Transverse colon (tissue), 4 donors: Measurements from ENCODE around the gene MYB. TPM values are rescaled to one million over a fixed set of nuclear protein-coding genes. Genes with fewer than 3 reads are reported as not detected.

Source experiments
- DNase-seq: peaks from one replicate; pipeline ENCODE4 v3.0.0-alpha.2; 2019
- H3K27ac ChIP-seq, 4 donors: fragments of 200-600 bp; sonication (generic); 2 replicates each; pipeline ENCODE4 v1.5.1; 2016 to 2018; ENCODE audit warnings: inconsistent platforms in 4 of 4
- H3K27me3 ChIP-seq: fragments of 200-600 bp; sonication (generic); 2 replicates; pipeline ENCODE4 v1.5.1; 2017; ENCODE audit warnings: inconsistent platforms
- H3K36me3 ChIP-seq, 4 donors: fragments of 200-600 bp; sonication (generic); 2 replicates each; pipeline ENCODE4 v1.5.1; 2017 to 2019; ENCODE audit warnings: inconsistent platforms in 4 of 4
- H3K4me1 ChIP-seq, 4 donors: fragments of 200-600 bp; sonication (generic); 2 replicates each; pipeline ENCODE4 v1.5.1; 2017 to 2020; ENCODE audit warnings: inconsistent platforms in 4 of 4
- H3K4me3 ChIP-seq, 4 donors: fragments of 200-600 bp; sonication (generic); 1 replicate in 1 of 4; 2 replicates in 3 of 4; pipeline versions ENCODE4 v1.5.1 to v1.6.1; 2017 to 2019; ENCODE audit warnings: inconsistent platforms in 4 of 4
- H3K9me3 ChIP-seq, 2 donors: fragments of 200-600 bp; sonication (generic); 2 replicates each; pipeline ENCODE4 v1.5.1; 2017 to 2019; ENCODE audit warnings: inconsistent platforms in 2 of 2
- CTCF ChIP-seq, 5 experiments: fragments of 200-600 bp in 3 of 5; fragments of 450-650 bp in 2 of 5; sonication (generic) in 3 of 5; IDR thresholded peaks; 1 replicate in 2 of 5; 2 replicates in 3 of 5; pipeline ENCODE4 v1.5.1; 2016 to 2017; ENCODE audit warnings: antibody characterized with exemption in 5 of 5, inconsistent platforms in 3 of 5, mild to moderate bottlenecking in 2 of 5, moderate library complexity in 1 of 5
- EP300 ChIP-seq: sonication (generic); formaldehyde crosslinking; IDR thresholded peaks from one replicate; pipeline ENCODE4 v1.6.1; 2017; ENCODE audit warnings: antibody characterized with exemption, low read depth
- POLR2A ChIP-seq: fragments of 450-650 bp; IDR thresholded peaks from one replicate; pipeline ENCODE4 v1.6.1; 2016; ENCODE audit warnings: antibody characterized with exemption, mild to moderate bottlenecking, moderate library complexity
- POLR2AphosphoS5 ChIP-seq, 3 donors: sonication (generic); formaldehyde crosslinking; IDR thresholded peaks; one replicate each; pipeline ENCODE4 v1.6.1; 2016; ENCODE audit warnings: antibody characterized with exemption in 3 of 3
- WGBS, 2 donors: methylation state at CpG; one replicate each; pipeline ENCODE4 v1.1.5; 2018; ENCODE audit warnings: low coverage in 1 of 2; 5-methylcytosine and 5-hydroxymethylcytosine counted together
- in situ Hi-C, 4 donors: fragments of 200-750 bp; cut with MboI; loops; one replicate each; pipeline versions ENCODE4 v1.15.0 to v1.15.1; 2017; ENCODE audit warnings: low sequenced_read_pairs in 3 of 4, low pct_ligation_motif_present in 1 of 4, low pct_unique_long_range_greater_than_20kb in 1 of 4
- intact Hi-C: fragments of 100-400 bp; cut with DNase I; formaldehyde crosslinking; loops from one replicate; pipeline ENCODE4 v1.15.1; 2023; ENCODE audit warnings: low total_unique reads
- total RNA-seq, 4 donors: library from RNA; depleted of rRNA; stranded (reverse); fragments of >200 nt; gene quantifications; one replicate each; pipeline ENCODE4 v1.1.0, GENCODE V29; 2016

The MYB gene
- total RNA-seq, 4 donors from 2014 or later, result 20.9 to 64.1 (median 46.6) TPM

GRCh38 chr6:135234492-135234780 is 53.3 kb downstream of the MYB start:
- TF ChIP-seq CTCF (IDR thresholded peaks at IDR 0.05) (no peak), POLR2A (no peak), POLR2AphosphoS5 (IDR thresholded peaks at IDR 0.05) (no peak), EP300 (no peak)
- Histone ChIP-seq H3K36me3 (no peaks in the 10 kb centered on the region), H3K27ac (no peak overlapping the region), H3K4me1 (peaks cover 0 to 26% (median 10%) of the 10 kb centered on the region in 4 donors), H3K9me3 (no peaks in the 10 kb centered on the region), H3K4me3 (no peak overlapping the region), H3K27me3 (no peaks in the 10 kb centered on the region)
- no peak for DNase-seq
- in situ Hi-C loops (no loop called here), intact Hi-C loops (no loop called here)
- 45 to 68% methylated on average over 1 of the region's 1 CpG for WGBS, 2 donors

- Histone ChIP-seq H3K36me3 (no peaks in the 10 kb centered on the region), H3K9me3 (no peaks in the 10 kb centered on the region), H3K27ac (no peak overlapping the region), H3K4me1 (peaks cover 0 to 25% (median 10%) of the 10 kb centered on the region in 4 donors), H3K4me3 (no peak overlapping the region), H3K27me3 (no peaks in the 10 kb centered on the region)
- TF ChIP-seq EP300 (no peak), POLR2A (no peak), CTCF (IDR thresholded peaks at IDR 0.05) (no peak), POLR2AphosphoS5 (IDR thresholded peaks at IDR 0.05) (no peak)
- DNase-seq, result no peak
- in situ Hi-C loops, result no loop called here
- 80 to 91% methylated on average over 1 to 5 of the region's 5 CpGs for WGBS, 2 donors
- intact Hi-C loops, result no loop called here
Observed at GRCh38 chr6:135235716-135236115, 54.6 kb downstream of the MYB start.

- intact Hi-C loops (no loop called here), in situ Hi-C loops (no loop called here)
- peaks cover 0 to 19% (median 10%) of the 10 kb centered on the region in 4 donors for H3K4me1 ChIP-seq
- H3K36me3 ChIP-seq, result no peaks in the 10 kb centered on the region
- H3K27me3 ChIP-seq, result no peaks in the 10 kb centered on the region
- no peak overlapping the region for H3K27ac ChIP-seq
- H3K4me3 ChIP-seq, result no peak overlapping the region
- no peaks in the 10 kb centered on the region for H3K9me3 ChIP-seq
- WGBS, 2 donors, result 75 to 96% methylated on average over 1 of the region's 1 CpG
- DNase-seq, result no peak
- TF ChIP-seq POLR2AphosphoS5 (IDR thresholded peaks at IDR 0.05), result no peak
- TF ChIP-seq CTCF (IDR thresholded peaks at IDR 0.05), result no peak
- no peak for TF ChIP-seq POLR2A
- TF ChIP-seq EP300, result no peak
Observed at GRCh38 chr6:135236319-135236718, 55.2 kb downstream of the MYB start.

GRCh38 chr6:135236732-135237131 is 55.6 kb downstream of the MYB start:
- H3K4me1 ChIP-seq, result peaks cover 0 to 16% (median 8%) of the 10 kb centered on the region in 4 donors
- TF ChIP-seq CTCF (IDR thresholded peaks at IDR 0.05), result no peak
- intact Hi-C loops (no loop called here), in situ Hi-C loops (no loop called here)
- no peak overlapping the region for H3K4me3 ChIP-seq
- H3K9me3 ChIP-seq, result no peaks in the 10 kb centered on the region
- DNase-seq, result no peak
- no peaks in the 10 kb centered on the region for H3K27me3 ChIP-seq
- H3K36me3 ChIP-seq, result no peaks in the 10 kb centered on the region
- no peak overlapping the region for H3K27ac ChIP-seq
- WGBS, 2 donors, result 49 to 55% methylated on average over 4 to 6 of the region's 6 CpGs
